GM12864 (cell line): ENCODE measurements around the gene CHST7.
A peak's percentile ranks its signal among the peaks of the same experiment; 100 is the strongest.
"Not testable (repeated sequence)": the region's sequence is repeated elsewhere in the genome, so short reads cannot be mapped to it uniquely, and the experiment has no call there.

Experiments
- DNase-seq: peaks from one replicate; pipeline ENCODE4 v3.0.0-alpha.2; 2011; ENCODE audit warnings: low read depth
- H3K4me3 ChIP-seq: 2 replicates; pipeline ENCODE4 v1.5.1; 2011; ENCODE audit warnings: mild to moderate bottlenecking, low read depth, low read length, control low read depth
- TF ChIP-seq, protein P1 (sequence below): IDR thresholded peaks from 2 replicates; pipeline ENCODE4 v1.5.1; 2011; ENCODE audit warnings: low read depth, mild to moderate bottlenecking, moderate library complexity, low read length, control low read depth, inconsistent platforms; ENCODE audit errors: missing control alignments

CHST7 gene

DNA sequence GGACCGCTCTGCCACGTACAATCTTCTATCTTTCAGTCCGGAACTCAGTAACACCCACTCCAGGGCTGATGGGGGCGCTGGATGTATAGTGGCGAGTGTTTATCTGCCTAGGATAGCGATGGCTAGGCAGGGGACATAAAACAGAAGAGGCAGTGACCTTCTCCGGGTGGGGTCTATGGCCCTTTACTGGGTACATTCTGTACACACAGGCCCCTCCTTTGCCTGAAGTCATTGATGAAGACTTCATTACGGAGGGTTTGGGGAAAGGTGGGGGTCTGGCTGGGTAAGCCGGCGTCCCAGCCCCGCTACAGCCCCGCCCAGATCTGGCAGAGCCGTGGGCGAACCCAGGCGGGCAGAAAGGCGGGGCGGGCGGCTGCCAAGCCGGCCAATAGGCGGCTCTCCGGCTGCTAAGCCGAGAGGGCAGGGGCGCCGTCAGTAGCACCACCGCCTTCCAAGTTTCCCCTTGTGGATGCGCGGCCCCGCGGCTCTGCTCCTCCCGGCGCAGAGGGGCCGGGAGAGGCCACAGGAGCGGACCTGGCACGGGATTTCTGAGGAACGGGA is at the start of gene CHST7:
Gene CHST7 (plus strand): TSS at position 435 of the 561 bp plus-strand sequence. CDS start 167 bp downstream, outside the sequence.
- peak within 1 kb of the TSS; percentile 83 for H3K4me3 ChIP-seq
- TF ChIP-seq, protein P1, sequence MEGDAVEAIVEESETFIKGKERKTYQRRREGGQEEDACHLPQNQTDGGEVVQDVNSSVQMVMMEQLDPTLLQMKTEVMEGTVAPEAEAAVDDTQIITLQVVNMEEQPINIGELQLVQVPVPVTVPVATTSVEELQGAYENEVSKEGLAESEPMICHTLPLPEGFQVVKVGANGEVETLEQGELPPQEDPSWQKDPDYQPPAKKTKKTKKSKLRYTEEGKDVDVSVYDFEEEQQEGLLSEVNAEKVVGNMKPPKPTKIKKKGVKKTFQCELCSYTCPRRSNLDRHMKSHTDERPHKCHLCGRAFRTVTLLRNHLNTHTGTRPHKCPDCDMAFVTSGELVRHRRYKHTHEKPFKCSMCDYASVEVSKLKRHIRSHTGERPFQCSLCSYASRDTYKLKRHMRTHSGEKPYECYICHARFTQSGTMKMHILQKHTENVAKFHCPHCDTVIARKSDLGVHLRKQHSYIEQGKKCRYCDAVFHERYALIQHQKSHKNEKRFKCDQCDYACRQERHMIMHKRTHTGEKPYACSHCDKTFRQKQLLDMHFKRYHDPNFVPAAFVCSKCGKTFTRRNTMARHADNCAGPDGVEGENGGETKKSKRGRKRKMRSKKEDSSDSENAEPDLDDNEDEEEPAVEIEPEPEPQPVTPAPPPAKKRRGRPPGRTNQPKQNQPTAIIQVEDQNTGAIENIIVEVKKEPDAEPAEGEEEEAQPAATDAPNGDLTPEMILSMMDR = no peak
- no peak for DNase-seq

DNA sequence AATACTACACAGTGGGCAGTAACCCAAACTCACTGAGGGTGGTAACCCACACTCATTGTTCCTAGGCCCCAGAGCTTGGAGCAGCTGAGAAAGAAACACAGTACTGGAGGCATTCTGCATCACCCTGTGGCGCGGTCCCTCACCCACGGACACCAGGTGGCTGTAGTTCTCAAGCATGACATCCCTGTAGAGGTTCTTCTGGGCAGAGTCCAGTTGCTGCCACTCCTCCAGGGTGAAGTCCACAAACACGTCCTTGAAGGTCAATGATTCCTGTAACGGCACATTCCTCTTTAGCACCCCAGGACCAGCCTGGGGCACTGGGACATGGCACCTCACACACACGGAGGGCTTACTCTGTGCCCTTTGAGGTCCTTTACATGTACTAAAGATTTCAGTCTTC is 44.9 kb upstream of the CHST7 start:
- not testable (repeated sequence) for H3K4me3 ChIP-seq, DNase-seq

DNA sequence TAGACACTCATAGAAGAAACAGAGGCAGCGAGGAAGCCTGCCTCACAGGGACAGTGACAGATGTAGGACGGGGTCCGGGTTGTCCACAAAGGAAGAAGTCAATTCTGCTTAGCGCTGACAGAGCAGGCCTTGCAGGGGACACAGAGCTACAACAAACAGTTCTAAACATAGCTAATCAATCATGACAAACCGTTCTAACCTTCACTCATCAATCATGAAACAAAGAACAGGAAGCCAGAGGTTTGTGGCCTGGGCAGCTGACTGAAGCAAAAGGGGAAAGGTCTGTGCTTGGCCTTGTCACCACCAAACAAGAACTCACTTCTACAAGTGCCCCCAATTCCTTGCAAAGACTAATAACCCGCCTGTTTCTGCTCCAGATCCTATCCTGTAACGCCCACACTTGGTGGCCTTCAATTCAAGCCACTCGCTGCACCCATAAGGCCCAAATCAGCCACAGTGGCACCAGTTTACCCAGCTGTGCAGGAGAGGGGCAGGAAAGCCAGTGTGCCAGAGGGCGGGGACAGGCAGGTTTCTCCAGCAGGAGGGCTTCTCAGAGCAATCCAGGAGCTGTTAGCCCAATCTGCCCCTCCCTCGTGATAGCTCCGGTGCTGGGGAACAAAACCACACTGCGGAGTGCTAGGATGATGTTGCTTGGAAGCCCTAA is 43.7 kb upstream of the CHST7 start:
- DNase-seq, H3K4me3 ChIP-seq: not testable (repeated sequence)

DNA sequence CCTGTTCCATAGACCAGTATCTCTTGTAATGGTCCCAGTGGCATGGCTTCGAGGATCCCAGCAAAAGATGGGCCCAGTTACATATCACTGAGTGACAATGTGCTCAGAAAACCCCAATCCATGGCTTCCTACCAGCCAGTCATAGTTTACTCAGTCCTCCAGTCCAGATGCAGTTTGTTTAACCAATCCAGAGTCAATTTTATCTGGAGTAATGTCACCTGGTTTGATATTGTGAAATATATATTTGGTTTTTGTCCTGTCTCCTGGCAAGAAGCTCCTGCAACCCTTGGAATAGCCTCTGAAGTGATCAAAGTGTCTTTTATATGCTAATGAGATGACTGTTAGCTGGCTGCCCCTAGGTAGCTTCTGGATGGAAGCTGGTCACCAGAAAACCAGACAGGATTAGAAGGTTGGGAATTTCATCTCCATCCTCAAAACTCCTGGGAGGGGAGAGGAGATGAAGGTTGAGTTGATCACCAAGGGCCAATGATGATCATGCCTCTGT is 43.1 kb upstream of the CHST7 start:
- DNase-seq = not testable (repeated sequence)

GRCh38 chrX:46531442-46531841 is 42.1 kb upstream of the CHST7 start:
- TF ChIP-seq, protein P1 = no peak
- no peak overlapping the region for H3K4me3 ChIP-seq
- no peak for DNase-seq

More for the DNA sequence above, 43.1 kb upstream of the CHST7 start:
- H3K4me3 ChIP-seq = not testable (repeated sequence)

DNA sequence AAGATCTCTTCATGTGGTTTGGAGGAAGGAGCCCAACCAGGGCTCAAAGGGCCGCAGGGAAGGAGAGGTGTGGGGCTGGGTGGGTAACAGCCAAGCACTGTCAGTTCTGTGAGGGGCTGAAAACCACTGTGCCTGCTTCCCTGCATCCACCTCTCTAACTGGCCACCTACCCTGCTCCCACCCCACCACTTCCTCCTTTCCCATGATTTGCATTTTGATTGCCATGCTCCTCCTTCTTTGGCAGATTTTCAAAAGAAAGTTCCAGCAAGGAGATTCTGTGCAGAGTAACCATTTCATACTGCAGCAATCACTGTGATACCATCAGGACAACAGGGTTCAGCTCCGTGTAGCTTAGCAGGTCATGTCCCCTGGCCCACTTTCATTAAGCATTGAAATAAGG is 30.1 kb upstream of the CHST7 start:
- H3K4me3 ChIP-seq = no peak overlapping the region
- DNase-seq = no peak
- TF ChIP-seq, protein P1 = no peak

GRCh38 chrX:46544527-46544926 is 29.0 kb upstream of the CHST7 start:
- not testable (repeated sequence) for DNase-seq
- H3K4me3 ChIP-seq = peak overlapping the region; percentile 71

- peak within 1 kb of the TSS; percentile 71 for H3K4me3 ChIP-seq
- TF ChIP-seq, protein P1 = peak; percentile 39
- DNase-seq = peak; percentile 76
Observed at GRCh38 chrX:46545111-46546005, 28.2 kb upstream of the CHST7 start, which contains the start of gene ZNF674. Gene ZNF674, minus strand, starts transcription at chrX:46545421. Its CDS starts 3,334 bp downstream, at chrX:46542087.

DNA sequence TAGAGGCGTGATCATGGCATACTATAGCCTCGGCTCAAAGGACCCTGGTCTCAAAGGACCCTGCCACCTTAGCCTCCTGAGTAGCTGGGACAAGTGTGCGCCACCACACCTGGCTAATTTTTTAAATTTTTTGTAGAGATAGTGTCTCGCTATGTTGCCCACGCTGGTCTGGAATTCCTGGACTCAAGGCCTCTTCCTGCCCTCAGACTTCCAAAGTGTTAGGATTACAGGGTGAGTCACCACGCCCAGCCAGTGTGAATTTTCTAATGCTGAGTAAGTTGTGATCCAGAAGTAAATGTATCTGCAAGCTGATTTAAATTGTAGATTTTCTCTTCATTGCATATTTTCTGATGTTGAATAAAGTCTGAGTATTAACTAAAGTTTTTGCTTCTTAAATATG is 25.7 kb upstream of the CHST7 start:
- TF ChIP-seq, protein P1 = no peak
- no peak for DNase-seq
- no peak overlapping the region for H3K4me3 ChIP-seq
